MM.1S (cell line): Measurements from ENCODE around the gene MT3.

Experiments used
- DNase-seq: peaks from one replicate; pipeline ENCODE4 v3.0.0-alpha.2; 2015
- H2AFZ ChIP-seq: fragments of 300-600 bp; sonication (generic); 2 replicates; pipeline ENCODE4 v1.6.0; 2016; ENCODE audit warnings: antibody characterized with exemption, low read length
- H3F3A ChIP-seq: fragments of 300-600 bp; sonication (generic); 2 replicates; pipeline ENCODE4 v1.6.1; 2016; ENCODE audit warnings: mild to moderate bottlenecking, antibody characterized with exemption, low read length, moderate library complexity, mixed read lengths; ENCODE audit not compliant: insufficient read depth
- H3K27ac ChIP-seq: fragments of 300-600 bp; sonication (generic); 2 replicates; pipeline ENCODE4 v1.5.1; 2016; ENCODE audit warnings: mild to moderate bottlenecking, low read length
- H3K27me3 ChIP-seq: fragments of 300-600 bp; sonication (generic); replicated peaks from 2 replicates; pipeline ENCODE4 v1.6.0; 2016; ENCODE audit warnings: low read length; ENCODE audit not compliant: insufficient read depth
- H3K36me3 ChIP-seq: fragments of 300-600 bp; sonication (generic); replicated peaks from 2 replicates; pipeline ENCODE4 v1.6.1; 2016; ENCODE audit warnings: mild to moderate bottlenecking, low read length, mixed read lengths; ENCODE audit not compliant: insufficient read depth
- H3K4me1 ChIP-seq: fragments of 300-600 bp; sonication (generic); 2 replicates; pipeline ENCODE4 v1.6.1; 2016; ENCODE audit warnings: low read length, mixed read lengths
- H3K4me2 ChIP-seq: fragments of 300-600 bp; sonication (generic); 2 replicates; pipeline ENCODE4 v1.6.0; 2016; ENCODE audit warnings: low read depth, low read length
- H3K4me3 ChIP-seq: fragments of 300-600 bp; sonication (generic); 2 replicates; pipeline ENCODE4 v1.5.1; 2016; ENCODE audit warnings: low read length, mixed read lengths
- H3K79me2 ChIP-seq: fragments of 300-600 bp; sonication (generic); 2 replicates; pipeline ENCODE4 v1.6.1; 2016; ENCODE audit warnings: mixed run types, low read length, mixed read lengths
- H3K9ac ChIP-seq: fragments of 300-600 bp; sonication (generic); 2 replicates; pipeline ENCODE4 v1.6.1; 2016; ENCODE audit warnings: low read length, mixed read lengths
- H3K9me2 ChIP-seq: fragments of 300-600 bp; sonication (generic); replicated peaks from 2 replicates; pipeline ENCODE4 v1.6.1; 2016; ENCODE audit warnings: mild to moderate bottlenecking, low read length, mixed read lengths; ENCODE audit not compliant: insufficient read depth
- H3K9me3 ChIP-seq: fragments of 300-600 bp; sonication (generic); replicated peaks from 2 replicates; pipeline ENCODE4 v1.6.1; 2016; ENCODE audit warnings: mild to moderate bottlenecking, low read length, mixed read lengths; ENCODE audit not compliant: insufficient read depth
- H4K20me1 ChIP-seq: fragments of 300-600 bp; sonication (generic); 2 replicates; pipeline ENCODE4 v1.6.1; 2016; ENCODE audit warnings: mild to moderate bottlenecking, low read length, moderate library complexity, mixed read lengths; ENCODE audit not compliant: insufficient read depth
- EZH2 ChIP-seq: fragments of 300-600 bp; sonication (generic); optimal IDR thresholded peaks from 2 replicates; pipeline ENCODE3; 2017; ENCODE audit warnings: low read depth, mild to moderate bottlenecking, antibody characterized with exemption, low read length, mixed read lengths
- EZH2phosphoT487 ChIP-seq: fragments of 300-600 bp; sonication (generic); IDR thresholded peaks from 2 replicates; pipeline ENCODE4 v1.6.1; 2018; ENCODE audit warnings: antibody characterized with exemption, low read length
- TF ChIP-seq, protein P1 (sequence below): fragments of 300-600 bp; sonication (generic); IDR thresholded peaks from 2 replicates; pipeline ENCODE4 v1.5.1; 2016; ENCODE audit warnings: antibody characterized with exemption, low read length, mixed read lengths

Gene MT3

DNA sequence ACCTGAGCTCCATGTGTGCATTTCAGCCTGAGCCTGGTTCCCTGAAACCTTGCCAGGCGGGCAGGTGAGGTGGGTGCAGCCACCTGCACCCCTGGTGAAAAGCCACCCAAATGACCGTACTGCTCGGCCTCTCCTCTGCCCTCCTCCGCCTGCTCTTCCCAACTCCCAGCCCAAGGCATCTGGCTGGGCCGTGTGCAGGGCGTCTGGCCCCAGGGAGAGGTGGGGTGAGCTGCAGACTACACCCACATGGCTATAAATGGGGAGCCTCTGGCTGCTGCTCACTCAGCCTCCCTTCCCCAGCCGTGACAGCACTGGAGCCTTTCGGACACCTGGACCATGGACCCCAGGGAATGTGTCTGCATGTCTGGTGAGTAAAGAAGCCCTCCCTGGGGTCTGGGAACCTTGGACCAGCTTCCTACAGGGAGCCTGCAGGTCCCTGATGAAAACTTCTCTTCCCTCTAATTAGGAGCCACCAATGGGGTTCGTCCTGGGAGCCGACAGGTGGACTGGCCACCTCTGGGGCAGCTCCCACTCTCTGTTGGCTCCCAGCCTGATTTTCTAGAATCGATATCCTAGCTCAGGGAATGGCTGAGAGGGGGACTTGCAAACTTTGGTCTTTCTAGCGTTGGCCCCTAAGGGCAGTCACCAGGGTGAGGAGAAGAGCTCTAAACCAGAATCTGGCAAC lies 24.4 kb upstream of the MT3 start, which contains the start of gene MT4:
Gene MT4, plus strand, starts transcription at position 281 of the 685 bp plus-strand sequence. Its CDS starts 56 bp downstream, at position 337.
- H3F3A ChIP-seq: no peaks in the 10 kb centered on the region
- H3K4me1 ChIP-seq: no peaks in the 10 kb centered on the region
- H3K4me3 ChIP-seq: no peak within 1 kb of the TSS
- H3K4me2 ChIP-seq: no peak within 1 kb of the TSS
- H3K9ac ChIP-seq: no peak within 1 kb of the TSS
- no peak for DNase-seq
- H3K27ac ChIP-seq: no peak within 1 kb of the TSS
- H3K27me3 ChIP-seq: no peaks in the 10 kb centered on the region
- no peaks in the 10 kb centered on the region for H3K79me2 ChIP-seq
- H3K9me3 ChIP-seq: no peaks in the 10 kb centered on the region
- H2AFZ ChIP-seq: no peak within 1 kb of the TSS
- no peak for TF ChIP-seq EZH2
- TF ChIP-seq, protein P1, sequence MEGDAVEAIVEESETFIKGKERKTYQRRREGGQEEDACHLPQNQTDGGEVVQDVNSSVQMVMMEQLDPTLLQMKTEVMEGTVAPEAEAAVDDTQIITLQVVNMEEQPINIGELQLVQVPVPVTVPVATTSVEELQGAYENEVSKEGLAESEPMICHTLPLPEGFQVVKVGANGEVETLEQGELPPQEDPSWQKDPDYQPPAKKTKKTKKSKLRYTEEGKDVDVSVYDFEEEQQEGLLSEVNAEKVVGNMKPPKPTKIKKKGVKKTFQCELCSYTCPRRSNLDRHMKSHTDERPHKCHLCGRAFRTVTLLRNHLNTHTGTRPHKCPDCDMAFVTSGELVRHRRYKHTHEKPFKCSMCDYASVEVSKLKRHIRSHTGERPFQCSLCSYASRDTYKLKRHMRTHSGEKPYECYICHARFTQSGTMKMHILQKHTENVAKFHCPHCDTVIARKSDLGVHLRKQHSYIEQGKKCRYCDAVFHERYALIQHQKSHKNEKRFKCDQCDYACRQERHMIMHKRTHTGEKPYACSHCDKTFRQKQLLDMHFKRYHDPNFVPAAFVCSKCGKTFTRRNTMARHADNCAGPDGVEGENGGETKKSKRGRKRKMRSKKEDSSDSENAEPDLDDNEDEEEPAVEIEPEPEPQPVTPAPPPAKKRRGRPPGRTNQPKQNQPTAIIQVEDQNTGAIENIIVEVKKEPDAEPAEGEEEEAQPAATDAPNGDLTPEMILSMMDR: no peak
- TF ChIP-seq EZH2phosphoT487: no peak
- no peaks in the 10 kb centered on the region for H3K9me2 ChIP-seq
- no peaks in the 10 kb centered on the region for H4K20me1 ChIP-seq
- no peaks in the 10 kb centered on the region for H3K36me3 ChIP-seq

DNA sequence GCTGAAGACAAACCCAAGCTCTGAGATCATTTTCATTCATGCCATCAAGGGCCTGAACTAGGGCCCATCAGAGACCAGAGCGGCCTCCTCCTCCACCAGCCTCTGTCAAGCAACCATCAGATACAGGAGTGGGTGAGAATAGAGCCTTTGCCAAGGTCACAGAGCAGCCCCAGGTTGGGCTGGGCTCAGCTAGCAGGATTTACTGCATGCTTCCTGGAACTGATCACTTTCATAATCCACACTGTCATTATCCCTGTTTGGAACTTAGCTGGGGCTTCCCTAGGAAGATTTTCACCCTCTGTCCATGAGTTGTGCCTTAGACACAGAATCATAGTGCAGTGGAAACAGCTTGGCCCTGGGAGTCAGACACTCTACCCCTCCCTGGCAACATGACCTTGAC lies 19.4 kb upstream of the MT3 start:
- Histone ChIP-seq H3K79me2 (no peaks in the 10 kb centered on the region), H3K4me1 (no peaks in the 10 kb centered on the region), H3K27me3 (no peaks in the 10 kb centered on the region), H3K9me3 (no peaks in the 10 kb centered on the region), H3K9me2 (no peaks in the 10 kb centered on the region), H4K20me1 (no peaks in the 10 kb centered on the region), H3K36me3 (no peaks in the 10 kb centered on the region), H3K4me2 (no peak overlapping the region), H3K9ac (no peak overlapping the region), H3F3A (no peaks in the 10 kb centered on the region), H3K27ac (no peak overlapping the region), H2AFZ (no peak overlapping the region), H3K4me3 (no peak overlapping the region)
- no peak for DNase-seq
- TF ChIP-seq EZH2phosphoT487: no peak
- TF ChIP-seq EZH2: no peak
- TF ChIP-seq, protein P1: no peak

DNA sequence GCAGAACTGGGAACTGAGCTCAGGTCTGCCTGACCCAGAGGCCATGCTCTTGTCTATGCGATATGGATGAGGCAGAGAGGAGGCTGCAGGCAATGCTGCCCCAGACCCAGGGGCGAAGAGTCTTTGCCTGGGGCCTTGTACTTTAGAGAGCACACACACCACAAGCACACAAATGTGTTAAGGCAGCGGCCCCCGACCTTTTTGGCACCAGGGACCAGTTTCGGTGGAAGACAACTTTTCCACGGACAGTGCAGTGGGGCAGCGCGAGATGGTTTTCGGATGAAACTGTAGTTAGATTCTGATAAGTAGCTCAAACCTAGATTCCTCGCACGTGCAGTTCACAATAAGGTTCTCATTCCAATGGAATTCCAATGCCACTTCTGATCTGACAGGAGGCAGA lies 17.8 kb upstream of the MT3 start:
- H3K9me2 ChIP-seq: no peaks in the 10 kb centered on the region
- no peaks in the 10 kb centered on the region for H3F3A ChIP-seq
- H3K9ac ChIP-seq: no peak overlapping the region
- no peaks in the 10 kb centered on the region for H3K9me3 ChIP-seq
- no peaks in the 10 kb centered on the region for H4K20me1 ChIP-seq
- H3K79me2 ChIP-seq: no peaks in the 10 kb centered on the region
- H2AFZ ChIP-seq: no peak overlapping the region
- H3K4me2 ChIP-seq: no peak overlapping the region
- H3K27me3 ChIP-seq: no peaks in the 10 kb centered on the region
- no peak overlapping the region for H3K4me3 ChIP-seq
- H3K4me1 ChIP-seq: peaks cover 2% of the 10 kb centered on the region
- no peak overlapping the region for H3K27ac ChIP-seq
- DNase-seq: no peak
- H3K36me3 ChIP-seq: no peaks in the 10 kb centered on the region
- TF ChIP-seq, protein P1: no peak
- no peak for TF ChIP-seq EZH2phosphoT487
- no peak for TF ChIP-seq EZH2
